ENCODE results near the gene DOK1.

GRCh38 chr2:74552914-74553811, 1.4 kb upstream of the DOK1 start:
- TF ChIP-seq CTCF (IDR thresholded peaks at IDR 0.05), result no peak
- no peak for TF ChIP-seq POLR2A (IDR thresholded peaks at IDR 0.05)

Data from stomach (tissue), 4 donors.